ENCODE data around the gene NOL6.

Gene NOL6

DNA sequence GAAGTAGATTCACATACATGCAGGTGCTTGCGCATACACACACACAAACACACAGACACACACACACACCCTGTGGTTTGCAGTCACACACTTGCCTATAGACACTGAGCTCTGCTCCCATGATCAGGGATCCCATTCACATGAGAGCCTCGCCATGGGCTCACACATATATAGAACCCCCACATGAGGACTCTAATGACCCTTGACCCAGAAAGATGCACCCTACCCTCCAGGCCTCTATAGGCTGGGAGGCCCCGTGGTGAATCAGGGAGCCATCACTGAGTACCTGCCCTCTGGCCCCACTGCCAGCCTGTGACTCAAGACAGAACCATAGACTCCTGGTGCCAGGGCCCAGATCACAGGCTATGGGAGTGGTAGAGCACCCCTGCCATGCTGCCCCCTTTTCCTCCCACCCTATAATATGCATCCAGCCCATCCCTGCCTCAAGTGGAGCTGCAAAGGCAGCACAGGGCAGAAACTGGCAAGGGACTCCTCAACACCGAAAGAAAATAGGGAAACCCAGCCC lies 23.0 kb downstream of the NOL6 start:
- no peak for DNase-seq (ENCODE audit: low read depth in 2 of 2)

DNA sequence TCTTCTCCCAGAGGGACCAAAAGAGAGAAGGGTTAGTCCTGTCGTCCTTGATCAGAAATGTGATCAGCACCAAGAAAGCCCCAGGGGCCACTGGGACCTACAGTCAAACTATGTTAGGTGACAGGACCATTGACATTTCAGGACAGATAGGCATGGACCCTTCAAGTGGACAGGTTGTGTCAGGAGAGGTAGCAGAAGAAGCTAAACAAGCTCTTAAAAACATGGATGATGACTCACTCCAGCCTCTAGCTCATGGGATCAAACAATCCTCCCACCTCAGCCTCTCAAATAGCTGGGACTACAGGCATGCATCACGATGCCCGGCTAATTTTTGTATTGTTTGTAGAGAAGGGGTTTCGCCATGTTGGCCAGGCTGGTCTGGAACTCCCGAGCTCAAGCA lies 24.0 kb downstream of the NOL6 start:
- no peak for DNase-seq (ENCODE audit: low read depth in 2 of 2)

DNA sequence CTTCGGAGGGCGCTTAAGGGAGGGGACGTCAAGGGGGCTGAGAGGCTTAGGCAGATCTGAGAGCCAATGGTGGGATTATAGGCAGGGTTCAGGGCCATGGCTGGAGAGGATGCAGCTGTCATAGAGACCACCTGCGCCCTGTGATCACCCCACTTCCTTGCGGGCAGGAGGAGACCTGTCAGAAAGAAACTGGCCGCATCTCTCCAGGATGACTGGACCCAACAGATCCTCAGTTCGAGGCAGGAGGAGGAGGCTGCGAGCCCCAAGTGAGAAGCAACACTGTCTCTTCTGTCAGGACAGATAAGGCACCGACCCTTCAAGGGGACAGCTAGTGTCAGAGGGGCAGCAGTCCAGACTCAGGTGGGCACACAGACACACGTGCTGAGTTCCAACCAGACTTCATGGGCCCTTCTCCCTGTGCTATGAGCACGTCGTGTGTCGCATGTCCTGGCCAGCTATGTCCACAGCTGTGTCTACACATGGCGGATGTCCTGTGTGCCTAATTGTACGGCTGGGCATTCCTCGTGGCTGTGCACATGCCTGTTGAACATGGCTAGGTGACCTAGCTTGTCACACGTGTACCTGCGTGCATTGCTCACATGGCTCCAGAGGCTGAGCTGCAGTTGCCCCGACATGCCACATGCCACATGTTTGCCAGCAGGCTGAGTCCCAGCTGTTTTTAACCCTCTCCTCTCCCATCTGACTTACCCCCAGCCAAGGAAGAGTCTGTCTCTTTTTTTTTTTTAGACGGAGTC lies 25.7 kb downstream of the NOL6 start:
- DNase-seq (ENCODE audit: low read depth in 2 of 2), result no peak

DNA sequence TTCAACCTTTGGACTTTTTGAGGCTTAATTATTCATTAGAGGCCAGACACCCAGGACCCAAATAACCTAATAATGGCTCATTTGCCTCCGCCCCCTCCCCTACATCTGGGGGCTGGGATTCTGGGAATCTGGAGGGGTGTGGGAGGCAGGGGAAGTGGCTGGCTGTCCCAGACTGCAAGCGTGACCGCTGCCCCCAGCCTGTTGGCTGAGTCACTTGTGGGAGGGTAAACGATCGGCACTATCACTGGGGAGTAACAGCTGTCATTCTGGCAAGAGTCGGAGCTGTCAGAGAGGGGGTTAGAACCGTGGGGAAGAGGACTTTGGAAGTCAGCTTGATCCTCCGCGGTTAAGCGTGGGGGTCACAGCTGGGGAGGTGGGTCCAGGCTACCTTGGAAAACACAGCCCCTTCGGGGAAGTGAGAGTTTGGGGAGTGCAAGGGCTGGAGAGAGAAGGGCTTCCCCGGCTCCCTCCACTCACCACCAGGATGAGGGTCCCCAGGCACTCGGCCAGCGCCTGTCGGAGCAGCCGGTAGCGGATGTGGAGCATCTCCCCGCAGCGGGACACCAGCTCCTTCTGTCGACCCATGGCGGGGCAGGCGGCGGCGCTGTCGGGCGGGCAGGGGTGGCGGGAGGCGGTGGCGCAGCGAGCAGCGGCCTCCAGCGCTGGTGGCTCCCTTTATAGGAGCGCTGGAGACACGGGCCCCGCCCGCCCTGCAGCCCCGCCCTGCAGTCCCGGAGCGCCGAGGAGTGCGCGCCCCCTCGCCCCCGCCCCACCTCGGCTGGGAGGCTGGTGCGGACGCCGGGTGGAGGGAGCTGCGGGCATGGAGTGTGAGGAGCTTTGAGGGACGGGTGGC lies 26.6 kb downstream of the NOL6 start, which contains the start of gene AQP3:
AQP3 (minus strand) TSS at position 648 of the 853 bp plus-strand sequence; CDS start at position 585, 63 bp downstream.
- peak; percentile 38 to 44 for DNase-seq (ENCODE audit: low read depth in 2 of 2)

DNA sequence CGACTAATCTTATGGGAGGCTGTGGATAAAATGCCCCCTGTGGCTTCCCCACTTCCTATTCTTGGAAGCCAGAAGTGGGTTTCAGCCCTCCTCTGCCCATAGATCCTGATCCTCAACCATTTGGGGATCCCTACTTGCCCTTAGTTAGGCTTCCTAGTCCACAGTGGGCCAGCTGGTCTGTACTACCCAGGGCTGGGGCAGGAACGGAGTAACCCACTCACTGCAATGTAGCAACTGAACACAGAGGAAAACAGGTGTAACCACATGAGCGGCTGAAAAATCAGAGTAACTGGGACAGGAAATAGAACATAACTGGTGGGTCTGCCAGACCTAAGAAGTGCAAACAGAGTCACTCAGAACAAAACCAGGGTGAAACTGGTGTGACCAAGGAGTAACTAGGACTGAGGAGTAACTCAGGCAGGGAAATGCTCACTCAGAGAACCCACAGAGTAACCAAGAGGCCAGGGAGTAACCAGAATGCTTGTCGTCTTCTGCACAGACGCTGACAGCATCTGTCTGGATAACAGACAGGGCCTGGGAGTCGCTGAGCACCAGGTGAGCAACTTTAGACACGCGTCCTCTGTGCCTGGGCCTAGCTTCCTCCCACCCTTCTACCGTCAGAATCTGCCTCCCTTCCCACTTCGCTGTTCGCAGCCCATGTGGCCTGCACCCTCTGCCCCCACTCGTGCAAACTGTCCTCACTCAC lies 27.3 kb downstream of the NOL6 start:
- DNase-seq (ENCODE audit: low read depth in 2 of 2), result peak in 1 of 2 donors; percentile 11

DNA sequence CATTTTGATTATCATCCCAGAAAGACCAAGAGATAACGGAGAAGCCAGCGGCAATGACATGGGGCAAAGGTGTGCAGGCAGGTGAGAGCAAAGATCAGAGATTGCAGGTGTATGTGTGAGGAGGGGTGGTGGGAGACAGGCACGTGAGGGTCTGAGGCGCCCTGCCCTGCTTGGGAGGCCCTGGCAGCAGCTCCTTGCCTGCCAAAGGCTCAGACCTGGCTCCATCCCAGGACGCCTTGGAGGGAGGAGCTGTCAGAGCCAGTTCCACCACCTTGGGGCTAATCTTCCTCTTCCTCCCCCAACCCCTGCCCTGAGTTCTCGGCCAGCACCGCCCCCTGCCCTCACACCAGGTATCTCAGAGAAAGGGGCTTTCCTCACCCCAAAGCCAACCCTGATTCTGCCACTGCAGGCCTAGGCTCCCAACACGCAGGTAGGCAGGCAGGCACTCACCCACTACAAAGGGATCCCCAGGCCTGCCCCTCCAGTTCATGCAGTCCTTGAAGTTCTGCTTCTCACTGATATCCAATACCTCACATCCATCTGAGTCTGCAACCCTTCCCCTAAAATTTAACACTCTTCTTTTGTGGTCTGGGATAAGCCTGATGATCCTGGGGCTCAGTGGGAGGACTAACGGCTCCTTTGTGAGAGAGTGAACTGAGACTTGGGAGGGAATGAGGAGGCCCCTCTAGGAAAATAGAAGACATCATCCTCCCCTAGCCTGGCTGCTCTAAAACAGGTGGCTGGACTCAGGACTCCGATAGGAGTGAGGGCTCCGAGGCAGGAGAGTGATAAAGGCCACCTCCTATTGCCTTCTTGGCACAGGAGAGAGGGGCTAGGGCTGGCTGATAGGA lies 28.1 kb downstream of the NOL6 start:
- DNase-seq (ENCODE audit: low read depth in 2 of 2), result no peak

DNA sequence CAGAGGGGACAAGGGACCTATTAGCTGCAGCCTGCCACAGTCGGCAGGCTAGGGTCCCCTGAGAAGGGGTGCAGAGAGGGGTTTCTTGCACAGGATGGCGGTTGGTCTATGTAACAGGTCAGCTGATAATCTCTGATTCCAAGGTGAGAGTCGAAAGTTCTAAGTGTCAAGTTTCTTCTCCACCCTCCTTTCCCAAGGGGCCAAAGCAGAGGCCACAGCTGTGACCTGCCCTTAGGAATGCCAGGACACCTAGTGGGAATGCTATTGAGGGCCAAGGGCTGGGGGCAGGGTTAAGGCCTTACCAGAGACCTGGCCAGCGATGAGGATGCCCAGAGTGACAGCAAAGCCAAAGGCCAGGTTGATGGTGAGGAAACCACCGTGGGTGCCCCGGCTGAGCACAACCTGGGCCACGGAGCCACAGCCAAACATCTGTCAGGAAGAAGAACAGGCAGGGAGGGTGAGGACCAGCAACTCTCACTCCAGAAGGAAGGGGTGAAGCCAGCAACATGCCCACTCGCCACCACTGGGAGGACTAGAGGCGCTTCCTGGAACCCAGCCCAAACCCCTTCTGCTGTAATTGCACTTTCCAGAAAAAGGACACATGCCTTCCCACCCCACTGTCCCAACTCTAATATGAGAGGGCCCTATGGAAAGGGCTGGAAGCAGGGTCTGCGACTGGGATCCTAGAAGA lies 30.1 kb downstream of the NOL6 start:
- no peak for DNase-seq (ENCODE audit: low read depth in 2 of 2)

DNA sequence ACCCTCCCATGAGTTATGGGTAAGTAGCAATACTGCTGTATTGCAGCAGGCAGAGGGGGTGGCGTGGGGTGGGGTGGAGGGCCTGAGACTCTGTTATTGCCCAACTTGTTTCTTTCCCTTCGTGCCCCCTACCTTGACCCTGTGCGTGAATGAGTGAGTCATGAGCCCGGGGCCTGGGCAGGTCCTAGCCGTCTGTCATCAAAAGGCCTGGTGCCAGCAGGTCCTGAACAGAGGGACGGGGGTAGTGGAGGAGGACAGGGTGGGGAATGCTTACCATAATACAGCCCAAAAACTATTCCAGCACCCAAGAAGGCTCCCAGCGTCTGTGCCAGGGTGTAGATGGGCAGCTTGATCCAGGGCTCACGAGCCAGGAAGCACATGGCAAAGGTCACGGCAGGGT lies 30.7 kb downstream of the NOL6 start:
- DNase-seq (ENCODE audit: low read depth in 2 of 2), result no peak

DNA sequence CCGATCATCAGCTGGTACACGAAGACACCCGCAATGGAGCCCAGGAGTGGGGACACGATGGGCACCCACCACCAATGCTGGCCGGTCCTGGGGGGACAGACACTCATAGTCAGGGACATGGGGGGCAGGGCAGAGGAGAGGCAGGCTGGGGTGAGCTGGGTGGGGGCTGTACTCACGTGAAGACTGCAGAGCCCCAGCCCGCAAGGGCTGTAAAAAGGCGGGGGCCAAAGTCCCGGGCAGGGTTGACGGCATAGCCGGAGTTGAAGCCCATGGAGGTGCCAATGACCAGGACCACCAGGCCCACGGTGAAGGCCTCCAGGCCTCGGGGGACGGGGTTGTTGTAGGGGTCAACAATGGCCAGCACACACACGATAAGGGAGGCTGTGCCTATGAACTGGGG lies 31.6 kb downstream of the NOL6 start:
- no peak for DNase-seq (ENCODE audit: low read depth in 2 of 2)

DNA sequence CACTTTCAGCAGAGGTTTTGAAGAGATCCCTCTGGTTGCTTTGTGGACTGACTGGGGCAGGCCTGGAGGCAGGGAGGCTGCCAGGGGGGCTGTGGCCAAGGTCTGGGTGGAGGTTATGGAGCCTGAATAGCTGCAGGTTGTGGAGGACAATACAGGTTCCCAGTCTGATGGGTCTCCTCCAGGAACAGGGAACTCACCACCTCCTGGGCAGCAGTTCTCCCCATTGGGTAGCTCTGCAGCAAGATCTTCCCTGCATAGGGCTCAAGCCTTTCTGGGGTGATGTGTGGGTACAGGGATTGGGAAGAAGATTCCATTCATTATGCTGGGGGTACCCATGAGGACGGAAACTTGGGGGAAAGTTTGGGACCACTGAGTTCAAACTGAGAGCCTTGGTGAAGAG lies 33.1 kb downstream of the NOL6 start:
- no peak for DNase-seq (ENCODE audit: low read depth in 2 of 2)

DNA sequence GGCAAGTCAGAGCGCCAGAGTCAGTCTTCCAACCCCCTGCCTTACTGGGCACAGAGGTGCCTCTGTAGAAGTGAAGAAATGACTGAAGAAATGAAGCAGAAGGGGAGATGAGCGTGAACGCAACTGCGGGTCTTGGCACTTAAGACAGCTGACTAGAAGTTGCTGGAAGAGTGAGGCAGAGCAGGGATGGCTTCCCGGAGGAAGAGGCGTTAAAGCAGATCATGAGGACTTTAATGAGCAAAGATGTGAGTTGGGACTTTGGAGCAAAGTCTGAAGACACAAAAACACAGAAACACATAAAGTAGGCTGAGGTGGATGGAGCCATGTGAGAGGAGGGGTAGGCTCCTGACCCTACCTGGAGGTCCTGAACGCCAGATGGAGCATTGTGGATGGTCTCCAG lies 33.5 kb downstream of the NOL6 start:
- no peak for DNase-seq (ENCODE audit: low read depth in 2 of 2)

DNA sequence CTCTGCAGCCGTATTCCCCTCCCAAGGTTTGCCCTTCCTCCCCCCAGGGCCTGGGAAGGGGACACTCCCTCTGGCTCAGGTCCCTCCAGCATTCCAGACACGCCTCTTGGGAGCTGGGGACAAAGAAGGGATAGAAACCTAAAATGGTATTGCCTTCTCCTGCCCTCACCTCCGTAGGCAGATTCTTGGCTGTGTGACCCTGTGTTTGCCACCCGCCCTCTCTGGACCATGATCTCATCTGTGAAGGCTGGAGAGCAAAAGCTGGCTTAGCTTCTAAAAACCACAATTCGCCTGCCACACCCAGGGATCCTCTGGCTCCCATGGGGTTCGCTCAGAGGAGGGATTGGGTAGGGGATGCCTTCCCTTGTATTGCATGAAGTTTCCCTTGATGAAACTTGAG lies 34.0 kb downstream of the NOL6 start:
- DNase-seq (ENCODE audit: low read depth in 2 of 2), result no peak

DNA sequence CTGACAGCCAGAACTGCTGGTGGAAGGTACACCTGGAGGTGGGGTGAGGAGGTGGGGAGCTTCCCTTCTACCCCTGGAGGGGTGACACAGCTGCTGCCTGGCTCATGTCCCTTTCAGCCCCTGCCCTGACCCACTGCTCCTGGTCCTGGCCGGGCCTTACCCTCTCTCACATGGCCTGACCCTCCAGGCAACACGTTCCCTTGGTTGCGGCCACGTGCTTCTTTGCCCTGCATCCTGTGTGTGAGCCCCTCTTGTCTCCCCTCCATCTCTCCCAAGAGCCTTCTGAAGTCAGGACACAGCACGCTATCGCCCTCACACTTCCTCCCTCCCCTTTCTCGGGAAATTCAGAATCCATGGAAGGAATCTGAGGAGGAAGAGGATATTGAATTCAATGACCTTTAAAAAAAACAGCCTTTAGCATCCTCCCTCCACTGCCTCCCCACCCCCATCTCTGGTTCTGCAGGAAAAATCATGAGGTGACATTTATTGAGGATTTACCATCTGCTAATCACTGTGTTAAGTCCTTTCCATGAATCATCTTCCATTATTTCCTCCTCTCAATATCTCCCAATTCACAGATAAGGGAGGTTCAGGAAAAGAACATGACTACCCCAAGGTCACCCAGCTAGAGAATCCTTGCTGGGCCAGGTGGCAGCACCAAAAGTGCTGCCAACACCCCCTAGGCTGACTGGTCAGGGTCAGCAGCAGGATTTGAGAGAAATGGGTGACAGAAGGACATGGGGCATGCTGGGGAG lies 34.6 kb downstream of the NOL6 start:
- no peak for DNase-seq (ENCODE audit: low read depth in 2 of 2)

DNA sequence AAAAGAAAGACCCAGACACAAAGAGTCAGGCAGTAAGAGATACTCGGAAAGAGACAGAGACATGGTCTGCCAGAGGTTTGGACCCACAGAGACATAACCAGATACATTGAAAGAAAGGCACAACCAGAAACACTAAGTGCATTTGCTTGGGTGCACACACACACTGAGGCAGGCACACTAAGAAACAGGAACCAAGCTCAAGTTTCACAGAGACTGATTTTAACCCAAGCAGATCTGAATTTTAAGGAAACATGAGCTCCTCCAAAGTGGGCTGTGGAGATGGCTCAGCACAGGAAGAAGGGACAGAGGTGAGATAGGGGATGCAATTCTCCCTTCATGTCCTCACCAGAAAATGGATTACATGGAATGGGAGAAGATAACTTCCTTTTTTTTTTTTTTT lies 35.8 kb downstream of the NOL6 start:
- DNase-seq (ENCODE audit: low read depth in 2 of 2), result no peak

DNA sequence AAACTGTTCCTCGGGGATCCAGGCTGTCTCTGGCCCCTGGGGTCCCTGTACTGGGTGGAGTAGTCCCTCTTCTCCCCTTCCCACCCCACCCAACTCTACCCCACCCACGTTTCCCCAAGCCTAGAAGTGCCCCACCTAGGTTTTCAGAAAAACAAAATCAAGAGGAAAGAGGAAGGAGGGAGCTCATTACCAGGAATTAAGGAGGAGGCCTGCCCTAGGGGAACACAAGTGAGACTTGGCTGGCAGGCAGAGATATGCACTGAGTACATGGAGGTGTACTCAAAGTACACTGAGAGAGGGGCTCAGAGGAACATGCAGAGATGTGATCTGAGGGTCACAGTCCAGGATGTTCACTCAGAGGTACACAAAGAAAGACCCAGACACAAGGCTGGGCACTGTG lies 36.5 kb downstream of the NOL6 start:
- DNase-seq (ENCODE audit: low read depth in 2 of 2), result no peak

DNA sequence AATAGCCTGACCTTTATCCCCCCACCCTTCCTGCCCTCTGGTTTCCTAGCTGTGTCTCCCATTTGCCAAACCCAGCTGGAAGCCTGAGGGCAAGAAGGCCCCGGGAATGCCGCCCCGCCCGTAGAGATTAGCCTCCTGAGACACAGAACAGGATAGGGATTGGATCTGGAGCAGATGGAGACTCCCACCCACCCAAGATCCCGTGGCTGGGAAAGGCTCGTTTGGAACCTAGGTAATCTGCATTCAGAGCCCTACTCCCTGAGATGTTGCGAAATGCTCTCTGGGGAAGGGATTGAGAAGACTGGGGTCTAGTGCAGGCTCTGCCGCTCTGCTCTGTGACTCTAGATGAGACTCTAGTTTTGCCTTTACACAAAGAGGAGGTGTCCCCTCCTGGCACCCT lies 37.3 kb downstream of the NOL6 start:
- no peak for DNase-seq (ENCODE audit: low read depth in 2 of 2)

DNA sequence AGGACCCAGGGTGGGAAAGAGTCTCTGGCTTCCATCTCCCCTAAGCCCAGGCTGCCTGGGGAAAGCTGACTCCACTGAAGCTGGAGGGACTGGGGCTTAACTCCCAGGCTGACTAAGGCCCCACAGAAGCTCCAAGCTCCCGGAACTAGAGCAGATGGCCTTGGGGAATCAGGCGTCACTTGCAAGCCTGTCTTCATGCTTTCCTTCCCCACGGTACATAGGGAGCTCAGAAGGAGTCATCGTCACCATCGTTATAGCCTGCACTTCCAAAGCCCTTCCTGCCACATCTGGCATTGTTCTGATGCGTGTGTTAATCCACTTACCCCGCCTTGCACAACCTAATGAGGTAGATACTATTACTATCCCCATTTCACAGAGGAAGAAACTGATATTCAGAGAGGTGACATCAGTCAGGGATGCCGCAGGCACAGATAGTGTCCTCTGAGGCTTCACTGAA lies 37.9 kb downstream of the NOL6 start:
- no peak for DNase-seq (ENCODE audit: low read depth in 2 of 2)

DNA sequence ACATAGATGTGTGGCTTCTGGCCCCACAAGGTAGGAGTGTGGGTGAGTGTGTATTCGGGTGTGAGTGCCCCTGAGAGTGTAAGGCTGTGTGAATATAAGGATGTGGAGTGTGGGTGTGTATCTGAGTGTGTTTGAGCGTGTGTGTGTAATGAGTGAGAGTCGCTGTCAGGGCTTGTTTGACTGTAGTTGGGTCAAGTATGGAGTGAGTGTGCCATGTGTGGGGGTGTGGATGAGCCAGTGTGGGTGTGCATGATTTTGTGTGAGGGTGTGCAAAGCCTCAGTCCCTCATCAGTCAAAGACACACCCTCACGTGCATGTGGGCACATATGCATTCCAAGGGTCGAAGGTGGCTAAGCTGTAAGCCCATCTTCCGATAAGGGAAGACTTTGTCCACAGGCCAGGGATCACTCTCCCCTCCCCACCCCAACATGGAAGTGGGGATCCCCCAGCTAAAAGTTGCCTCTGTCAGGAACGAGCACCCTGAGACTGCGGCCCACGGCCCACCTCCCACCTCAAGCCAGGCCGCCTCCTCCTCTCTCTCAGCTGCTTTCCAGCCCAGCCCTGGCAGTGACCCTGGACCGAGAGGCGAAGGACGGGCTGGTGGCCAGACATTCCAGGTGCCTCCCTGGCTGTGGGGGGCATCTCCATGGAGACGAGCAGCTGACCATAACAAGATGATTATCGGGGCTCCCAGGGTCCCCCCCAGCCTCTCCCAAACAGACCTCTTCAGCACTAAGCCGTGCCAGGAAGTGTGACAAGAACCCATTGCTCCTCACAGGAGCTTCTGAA lies 39.2 kb downstream of the NOL6 start:
- no peak for DNase-seq (ENCODE audit: low read depth in 2 of 2)

DNA sequence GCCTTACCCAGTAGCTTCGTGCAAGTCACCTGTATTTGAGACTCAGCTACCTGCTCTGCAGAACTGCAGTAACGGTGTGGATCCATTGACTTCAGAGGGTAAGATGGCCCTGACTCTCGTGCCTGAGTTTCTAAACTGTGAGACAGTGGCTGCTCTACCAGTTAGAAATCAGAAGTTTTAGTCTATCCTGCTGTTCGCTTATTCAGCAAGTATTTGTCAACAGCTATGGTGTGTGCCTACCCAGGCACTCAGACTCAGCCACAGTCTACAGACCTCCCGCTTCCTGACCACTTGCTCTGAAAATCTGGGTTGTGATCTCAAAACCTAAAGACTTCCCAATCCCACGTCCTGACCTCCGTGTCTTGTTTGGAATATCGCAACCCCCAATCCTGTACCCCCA lies 39.9 kb downstream of the NOL6 start:
- no peak for DNase-seq (ENCODE audit: low read depth in 2 of 2)

Measured in activated CD8-positive, alpha-beta memory T cell treated with anti-CD3 and anti-CD28 coated beads for 4 hours (primary cell).